H1 (cell line): ENCODE data around the gene TLR7. TPM values are rescaled to one million over a fixed set of nuclear protein-coding genes. Genes with fewer than 3 reads are reported as not detected.

Source experiments
- CTCF ChIA-PET: fragments of 300-600 bp; sonication (Branson Sonifier 250); formaldehyde crosslinking; loops from one replicate; lab custom pipeline; 2021; ENCODE audit not compliant: partially characterized antibody; lab: Charles Lee
- POLR2A ChIA-PET: fragments of 300-600 bp; sonication (Branson Sonifier 250); formaldehyde crosslinking; loops from one replicate; lab custom pipeline; 2021; ENCODE audit warnings: inconsistent platforms; ENCODE audit not compliant: partially characterized antibody; lab: Charles Lee
- DNase-seq, 2 experiments: peaks; one replicate each; pipeline versions ENCODE4 v3.0.0 to v3.0.0-alpha.2; 2010 to 2022; ENCODE audit warnings: low spot score in 2 of 2, low read depth in 1 of 2, mixed read lengths in 1 of 2
- FAIRE-seq: peaks from 2 replicates; lab custom pipeline; 2011; peaks lifted over from hg19 to GRCh38; lab: Jason Lieb, UNC
- H2AFZ ChIP-seq: 2 replicates; pipeline ENCODE4 v1.8.1; 2012; ENCODE audit warnings: low read length, inconsistent platforms
- H2AK5ac ChIP-seq: 2 replicates; pipeline ENCODE4 v1.6.1; 2013; ENCODE audit warnings: low read depth, low read length
- H2BK120ac ChIP-seq: replicated peaks from 2 replicates; pipeline ENCODE3; 2013; ENCODE audit warnings: low read depth, low read length, inconsistent platforms
- H2BK12ac ChIP-seq: 2 replicates; pipeline ENCODE4 v1.6.1; 2013; ENCODE audit warnings: low read depth, low read length
- H2BK15ac ChIP-seq: 2 replicates; pipeline ENCODE4 v1.6.1; 2013; ENCODE audit warnings: low read length
- H2BK20ac ChIP-seq: 2 replicates; pipeline ENCODE4 v1.6.1; 2013; ENCODE audit warnings: low read length
- H2BK5ac ChIP-seq: 2 replicates; pipeline ENCODE4 v1.6.1; 2013; ENCODE audit warnings: low read depth, low read length
- H3K14ac ChIP-seq: 2 replicates; pipeline ENCODE4 v1.6.1; 2013; ENCODE audit warnings: inconsistent platforms; ENCODE audit not compliant: insufficient read length
- H3K18ac ChIP-seq: 2 replicates; pipeline ENCODE4 v1.6.1; 2013; ENCODE audit warnings: low read length; ENCODE audit errors: extremely low read depth
- H3K23ac ChIP-seq: 2 replicates; pipeline ENCODE4 v1.6.1; 2013; ENCODE audit warnings: inconsistent platforms; ENCODE audit not compliant: insufficient read length
- H3K23me2 ChIP-seq: 2 replicates; pipeline ENCODE4 v1.6.1; 2013; ENCODE audit warnings: low read depth, low read length
- H3K27ac ChIP-seq: 2 replicates; pipeline ENCODE4 v1.6.1; 2011; ENCODE audit warnings: low read depth, low read length, inconsistent platforms
- H3K27me3 ChIP-seq, 4 experiments: replicated peaks in 1 of 4; 1 replicate in 1 of 4; 2 replicates in 3 of 4; pipeline versions ENCODE4 v1.6.1 to v1.8.1; 2011 to 2013; ENCODE audit warnings: low read length in 3 of 4, mild to moderate bottlenecking in 3 of 4, inconsistent platforms in 2 of 4, mixed read lengths in 2 of 4, moderate library complexity in 1 of 4; ENCODE audit not compliant: control insufficient read depth in 3 of 4, insufficient read depth in 3 of 4; ENCODE audit errors: extremely low read depth in 1 of 4
- H3K36me3 ChIP-seq, 4 experiments: 2 replicates each; pipeline versions ENCODE4 v1.6.1 to v1.8.1; 2011 to 2013; ENCODE audit warnings: mild to moderate bottlenecking in 4 of 4, low read length in 3 of 4, moderate library complexity in 2 of 4, control low read depth in 1 of 4, inconsistent platforms in 1 of 4; ENCODE audit not compliant: insufficient read depth in 4 of 4, control insufficient read depth in 2 of 4
- H3K4ac ChIP-seq: replicated peaks from 2 replicates; pipeline ENCODE3; 2013; ENCODE audit warnings: low read length, low read depth, mixed read lengths, inconsistent platforms; ENCODE audit not compliant: insufficient read length
- H3K4me1 ChIP-seq, 4 experiments: replicated peaks in 1 of 4; 1 replicate in 1 of 4; 2 replicates in 3 of 4; pipeline versions ENCODE4 v1.6.1 to v1.8.1; 2011 to 2013; ENCODE audit warnings: low read length in 3 of 4, inconsistent platforms in 2 of 4, mixed read lengths in 1 of 4; ENCODE audit not compliant: insufficient read depth in 4 of 4, control insufficient read depth in 3 of 4
- H3K4me2 ChIP-seq, 2 experiments: 2 replicates each; pipeline versions ENCODE4 v1.6.1 to v1.8.1; 2011 to 2013; ENCODE audit warnings: low read depth in 2 of 2, low read length in 2 of 2, control low read depth in 1 of 2, inconsistent platforms in 1 of 2, mild to moderate bottlenecking in 1 of 2; ENCODE audit not compliant: insufficient read depth in 1 of 2
- H3K4me3 ChIP-seq, 4 experiments: fragments of 200-600, 300-600 bp in 1 of 4; sonication (generic), shearing (Covaris generic), sonication (Bioruptor Twin) in 1 of 4; 2 replicates each; pipeline versions ENCODE4 v1.5.1 to v1.8.1; 2011 to 2016; ENCODE audit warnings: low read length in 4 of 4, low read depth in 3 of 4, control low read depth in 2 of 4, inconsistent platforms in 2 of 4, mild to moderate bottlenecking in 2 of 4, mixed read lengths in 1 of 4, moderate library complexity in 1 of 4; ENCODE audit not compliant: insufficient read depth in 2 of 4; ENCODE audit errors: extremely low read depth in 1 of 4
- H3K56ac ChIP-seq: replicated peaks from 2 replicates; pipeline ENCODE3; 2013; ENCODE audit warnings: low read depth, mild to moderate bottlenecking, mixed read lengths, low read length, inconsistent platforms; ENCODE audit not compliant: insufficient read length
- H3K79me1 ChIP-seq: 2 replicates; pipeline ENCODE4 v1.6.1; 2013; ENCODE audit warnings: low read depth, low read length, control low read depth
- H3K79me2 ChIP-seq, 2 experiments: 2 replicates each; pipeline versions ENCODE4 v1.6.1 to v1.8.1; 2012 to 2013; ENCODE audit warnings: low read length in 2 of 2, mild to moderate bottlenecking in 2 of 2, inconsistent platforms in 1 of 2; ENCODE audit not compliant: insufficient read depth in 2 of 2, control insufficient read depth in 1 of 2
- H3K9ac ChIP-seq, 4 experiments: replicated peaks in 1 of 4; 1 replicate in 1 of 4; 2 replicates in 3 of 4; pipeline versions ENCODE4 v1.6.1 to v1.8.1; 2011 to 2013; ENCODE audit warnings: low read depth in 3 of 4, low read length in 3 of 4, control low read depth in 2 of 4, mild to moderate bottlenecking in 2 of 4, moderate library complexity in 2 of 4, inconsistent platforms in 1 of 4; ENCODE audit errors: extremely low read depth in 1 of 4
- H3K9me3 ChIP-seq, 2 experiments: 2 replicates each; pipeline versions ENCODE4 v1.6.1 to v1.8.1; 2012 to 2013; ENCODE audit warnings: mild to moderate bottlenecking in 2 of 2, moderate library complexity in 2 of 2, control low read depth in 1 of 2, inconsistent platforms in 1 of 2, low read depth in 1 of 2, low read length in 1 of 2, mixed read lengths in 1 of 2; ENCODE audit not compliant: insufficient read depth in 2 of 2
- H4K20me1 ChIP-seq, 2 experiments: replicated peaks in 1 of 2; 2 replicates each; pipeline versions ENCODE3 to v1.8.1; 2011 to 2013; ENCODE audit warnings: inconsistent platforms in 2 of 2, low read length in 2 of 2, mild to moderate bottlenecking in 1 of 2; ENCODE audit not compliant: insufficient read depth in 2 of 2, control insufficient read depth in 1 of 2
- H4K5ac ChIP-seq: 2 replicates; pipeline ENCODE4 v1.6.1; 2013; ENCODE audit warnings: low read length, low read depth, mixed read lengths, inconsistent platforms; ENCODE audit not compliant: insufficient read length
- H4K8ac ChIP-seq: 2 replicates; pipeline ENCODE4 v1.8.0; 2013; ENCODE audit warnings: mild to moderate bottlenecking, moderate library complexity, low read length, inconsistent platforms; ENCODE audit not compliant: insufficient read depth; ENCODE audit errors: extremely low read depth
- H4K91ac ChIP-seq: replicated peaks from 2 replicates; pipeline ENCODE3; 2013; ENCODE audit warnings: low read length, mixed read lengths, inconsistent platforms; ENCODE audit not compliant: insufficient read length
- CTBP2 ChIP-seq: IDR thresholded peaks from 2 replicates; pipeline ENCODE4 v1.7.0; 2011; ENCODE audit warnings: borderline replicate concordance, mild to moderate bottlenecking, moderate library complexity, mixed read lengths, low read length; ENCODE audit not compliant: insufficient read depth, insufficient read length
- NRF1 ChIP-seq: IDR thresholded peaks from 2 replicates; pipeline ENCODE4 v1.6.1; 2011; ENCODE audit warnings: mild to moderate bottlenecking, low read depth, low read length, improper control_type of control experiment
- TAF7 ChIP-seq: optimal IDR thresholded peaks from 2 replicates; pipeline ENCODE3; 2011; ENCODE audit warnings: low read depth, mild to moderate bottlenecking, inconsistent platforms, low read length, moderate library complexity, borderline replicate concordance
- WGBS, 2 experiments: shearing (Covaris generic) in 1 of 2; methylation state at CpG; one replicate each; pipeline versions ENCODE4 v1.1.6 to v1.1.7; 2013 to 2015; ENCODE audit warnings: low lambda C conversion rate in 2 of 2, mixed read lengths in 2 of 2, inconsistent platforms in 1 of 2, low coverage in 1 of 2, missing lambda C conversion rate in 1 of 2; ENCODE audit not compliant: insufficient replicate concordance in 2 of 2, insufficient coverage in 1 of 2, insufficient read length in 1 of 2; ENCODE audit errors: extremely low coverage in 1 of 2, missing lambda C conversion rate in 1 of 2; 5-methylcytosine and 5-hydroxymethylcytosine counted together
- polyA plus RNA-seq, 7 experiments: library from polyadenylated mRNA; depleted of rRNA in 3 of 7; stranded (reverse) in 5 of 7; unstranded in 2 of 7; fragments of >200 nt in 5 of 7; fragments of 200-250 nt in 2 of 7; gene quantifications; 1 replicate in 5 of 7; 2 replicates in 1 of 7; 4 replicates in 1 of 7; pipeline versions ENCODE4 v1.2.1 to v1.2.3, GENCODE V29; 2011 to 2013; ENCODE audit warnings: missing spikeins in 2 of 7, mixed read lengths in 2 of 7
- total RNA-seq: library from RNA; stranded (reverse); fragmentation: NEBNext Ultra II Directional; extraction: Animal tissue kit (Norgen Biotek cat#: 25700); gene quantifications from 2 replicates; pipeline ENCODE4 v1.2.1, GENCODE V29; 2021

The TLR7 gene
- total and polyA plus RNA-seq, 2 of the 8 experiments (the other 6 are each of a cell fraction or from before 2014, with no cell fraction given): 0.02 TPM; not detected in 1

- Histone ChIP-seq H3K9me3 (no peaks in the 10 kb centered on the region), H3K27ac (no peak overlapping the region), H3K79me2 (no peaks in the 10 kb centered on the region), H2BK12ac (no peak overlapping the region), H2AFZ (no peak overlapping the region), H4K91ac (no peak overlapping the region), H4K5ac (no peak overlapping the region), H3K4ac (no peak overlapping the region), H4K20me1 (no peaks in the 10 kb centered on the region), H3K23me2 (no peaks in the 10 kb centered on the region), H3K18ac (no peak overlapping the region), H3K36me3 (no peaks in the 10 kb centered on the region), H2AK5ac (no peak overlapping the region), H2BK120ac (no peak overlapping the region), H3K79me1 (no peaks in the 10 kb centered on the region), H3K4me1 (no peaks in the 10 kb centered on the region), H4K8ac (no peak overlapping the region), H2BK5ac (no peak overlapping the region), H3K4me2 (no peak overlapping the region), H3K9ac (no peak overlapping the region), H3K56ac (no peak overlapping the region), H2BK20ac (no peak overlapping the region), H3K14ac (no peak overlapping the region), H3K27me3 (no peaks in the 10 kb centered on the region), H2BK15ac (no peak overlapping the region), H3K4me3 (no peak overlapping the region), H3K23ac (no peak overlapping the region)
- 95% methylated on average over 2 of the region's 2 CpGs; no CpG with 5 or more reads in 1 of the 2 experiments for WGBS, 2 experiments
- ChIA-PET CTCF (interaction anchor here (1.2 to 1.4 kb wide), 2 partner anchors 17 to 159 kb away, joined by 3 read pairs; no protein-coding TSS in a partner anchor), POLR2A (interaction anchor here (1.1 kb wide), 1 partner anchor 11 kb away, joined by 3 read pairs; no protein-coding TSS in a partner anchor)
- FAIRE-seq: no peak
- TF ChIP-seq TAF7 (no peak), CTBP2 (no peak), NRF1 (no peak)
- no peak for DNase-seq
These were observed 63.3 kb downstream of the TLR7 start for GRCh38 chrX:12930150-12930549.
